Colonic mucosa (tissue), 4 donors: ENCODE results near the gene SLC13A4. TPM values are rescaled to one million over a fixed set of nuclear protein-coding genes. Genes with fewer than 3 reads are reported as not detected.

Experiments
- DNase-seq: peaks from one replicate; pipeline ENCODE4 v3.0.0-alpha.2; 2020
- H3K27ac ChIP-seq: fragments of 200-600 bp; one replicate; pipeline ENCODE4 v1.8.0; 2021
- H3K27me3 ChIP-seq: fragments of 200-600 bp; one replicate; pipeline ENCODE4 v1.8.0; 2021
- H3K36me3 ChIP-seq: fragments of 200-600 bp; one replicate; pipeline ENCODE4 v1.8.0; 2021
- H3K4me1 ChIP-seq: fragments of 200-600 bp; one replicate; pipeline ENCODE4 v1.8.0; 2021; ENCODE audit warnings: mild to moderate bottlenecking
- H3K4me3 ChIP-seq: fragments of 200-600 bp; one replicate; pipeline ENCODE4 v1.8.0; 2021
- H3K9ac ChIP-seq, 2 donors: one replicate each; pipeline ENCODE4 v1.7.0; 2013; ENCODE audit warnings: control low read depth in 2 of 2, low read depth in 2 of 2, low read length in 2 of 2
- H3K9me3 ChIP-seq: fragments of 200-600 bp; one replicate; pipeline ENCODE4 v1.8.0; 2021
- CTCF ChIP-seq: fragments of 200-600 bp; IDR thresholded peaks from one replicate; pipeline ENCODE4 v1.8.0; 2022; ENCODE audit warnings: antibody characterized with exemption, mild to moderate bottlenecking
- intact Hi-C: fragments of 100-400 bp; cut with DNase I; formaldehyde crosslinking; loops from one replicate; pipeline ENCODE4 v1.14.1; 2022
- total RNA-seq, 2 donors: library from RNA; stranded (reverse); fragmentation: NEBNext Ultra II Directional in 1 of 2; extraction: Animal tissue kit (Norgen Biotek cat#: 25700) in 1 of 2; gene quantifications; one replicate each; pipeline ENCODE4 v1.2.1, GENCODE V29; 2021
- donor health status: healthy.
- donor health status: DM: no; HTN: no; CAD: no.
- donor health status: DM: no; HTN: no; CAD: no.

Gene SLC13A4
- total RNA-seq, 2 donors from 2014 or later = not detected

GRCh38 chr7:135771961-135772638 lies 44.1 kb upstream of the SLC13A4 start:
- Histone ChIP-seq H3K27me3 (no peaks in the 10 kb centered on the region), H3K4me3 (no peak overlapping the region), H3K4me1 (peaks cover 4% of the 10 kb centered on the region), H3K9ac (no peak overlapping the region), H3K27ac (no peak overlapping the region), H3K36me3 (no peaks in the 10 kb centered on the region), H3K9me3 (no peaks in the 10 kb centered on the region)
- intact Hi-C loops = no loop called here
- TF ChIP-seq CTCF = no peak
- no peak for DNase-seq

GRCh38 chr7:135771051-135771450 lies 43.1 kb upstream of the SLC13A4 start:
- Histone ChIP-seq H3K9me3 (no peaks in the 10 kb centered on the region), H3K27ac (no peak overlapping the region), H3K36me3 (no peaks in the 10 kb centered on the region), H3K27me3 (no peaks in the 10 kb centered on the region), H3K4me3 (no peak overlapping the region), H3K4me1 (peaks cover 4% of the 10 kb centered on the region), H3K9ac (no peak overlapping the region)
- TF ChIP-seq CTCF = no peak
- intact Hi-C loops = no loop called here
- DNase-seq = no peak

GRCh38 chr7:135770139-135770710 lies 42.2 kb upstream of the SLC13A4 start:
- DNase-seq = no peak
- Histone ChIP-seq H3K27ac (no peak overlapping the region), H3K36me3 (no peaks in the 10 kb centered on the region), H3K9me3 (no peaks in the 10 kb centered on the region), H3K4me3 (no peak overlapping the region), H3K9ac (no peak overlapping the region), H3K27me3 (no peaks in the 10 kb centered on the region), H3K4me1 (peaks cover 4% of the 10 kb centered on the region)
- intact Hi-C loops = no loop called here
- no peak for TF ChIP-seq CTCF

GRCh38 chr7:135769005-135769802 lies 41.2 kb upstream of the SLC13A4 start:
- H3K4me1 ChIP-seq = peaks cover 4% of the 10 kb centered on the region
- no peaks in the 10 kb centered on the region for H3K9me3 ChIP-seq
- H3K9ac ChIP-seq = no peak overlapping the region
- TF ChIP-seq CTCF = no peak
- H3K4me3 ChIP-seq = no peak overlapping the region
- no peaks in the 10 kb centered on the region for H3K27me3 ChIP-seq
- intact Hi-C loops = no loop called here
- H3K36me3 ChIP-seq = no peaks in the 10 kb centered on the region
- no peak for DNase-seq
- H3K27ac ChIP-seq = no peak overlapping the region

DNA sequence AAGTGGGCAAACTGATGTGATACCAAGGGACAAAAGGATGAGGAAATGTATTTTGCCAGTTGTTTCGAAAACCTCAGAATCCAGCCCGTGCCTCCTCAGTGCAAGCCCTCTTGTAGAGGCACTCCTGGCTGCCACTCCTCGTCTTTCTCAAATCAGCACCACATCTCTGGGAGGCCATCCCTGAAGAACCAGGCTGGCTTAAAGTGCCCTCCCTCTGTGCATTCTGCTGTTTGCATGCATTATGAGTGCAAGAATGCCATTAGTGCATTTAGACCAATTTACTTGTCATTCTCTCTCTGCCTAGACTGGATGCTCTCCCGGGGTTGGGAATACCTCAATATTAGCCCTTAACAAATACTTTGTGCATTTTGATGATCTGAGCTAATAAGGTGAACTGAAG lies 40.5 kb upstream of the SLC13A4 start:
- intact Hi-C loops = no loop called here
- no peaks in the 10 kb centered on the region for H3K4me1 ChIP-seq
- no peak for DNase-seq
- no peak overlapping the region for H3K27ac ChIP-seq
- no peaks in the 10 kb centered on the region for H3K9me3 ChIP-seq
- H3K4me3 ChIP-seq = no peak overlapping the region
- H3K36me3 ChIP-seq = no peaks in the 10 kb centered on the region
- no peaks in the 10 kb centered on the region for H3K27me3 ChIP-seq
- no peak overlapping the region for H3K9ac ChIP-seq
- TF ChIP-seq CTCF = no peak
